Measurements from ENCODE around the gene RIPOR1. TPM values are rescaled to one million over a fixed set of nuclear protein-coding genes. Genes with fewer than 3 reads are reported as not detected.
"Not testable (repeated sequence)": the region's sequence is repeated elsewhere in the genome, so short reads cannot be mapped to it uniquely, and the experiment has no call there.

The RIPOR1 gene
- total RNA-seq, 1 experiment from 2014 or later, result 14.8 TPM

- Histone ChIP-seq H3K9me2 (replicated peaks; ENCODE audit: low read length) (no peaks in the 10 kb centered on the region), H3F3A (ENCODE audit: low read length, unreplicated experiment) (no peaks in the 10 kb centered on the region), H2AFZ (ENCODE audit: low read length) (peak overlapping the region; percentile 71), H3K4me2 (ENCODE audit: low read length) (peak overlapping the region; percentile 96), H3K4me3 (ENCODE audit: low read length) (peak overlapping the region; percentile 80), H3K36me3 (ENCODE audit: low read depth, low read length) (no peaks in the 10 kb centered on the region), H3K27me3 (ENCODE audit: low read length) (no peaks in the 10 kb centered on the region), H3K27ac (ENCODE audit: low read length) (peak overlapping the region; percentile 3; the same call in 1 of the 2 replicates), H3K9ac (ENCODE audit: low read length) (peak overlapping the region; percentile 84), H3K4me1 (ENCODE audit: insufficient read depth, low read length) (no peaks in the 10 kb centered on the region; the same call in 1 of the 2 replicates), H3K79me2 (ENCODE audit: low read length) (peaks cover 42% of the 10 kb centered on the region), H4K20me1 (ENCODE audit: low read length) (peaks cover 6% of the 10 kb centered on the region; the same call in 1 of the 2 replicates), H3K9me3 (ENCODE audit: low read length) (no peaks in the 10 kb centered on the region)
- POLR2A ChIA-PET (ENCODE audit: unreplicated experiment), result no interaction called here
- CTCF ChIA-PET, result interaction anchor here (1.4 kb wide), 1 partner anchor 9 kb away, joined by 3 read pairs; no protein-coding TSS in a partner anchor
- no TSS peak for BruUV-seq (replicated peaks)
- intact Hi-C loops (cut with micrococcal nuclease), result no loop called here
- ATAC-seq (peak; percentile 56), DNase-seq (peak; percentile 32)
- TF ChIP-seq EZH2 (IDR thresholded peaks at IDR 0.05; ENCODE audit: low read length, unreplicated experiment) (no peak), CTCF (conservative IDR thresholded peaks at IDR 0.05; ENCODE audit: low read depth, low read length) (no peak), EZH2phosphoT487 (IDR thresholded peaks at IDR 0.05; ENCODE audit: borderline replicate concordance, low read length) (no peak)
Observed at GRCh38 chr16:67530013-67530939, 1.6 kb downstream of the RIPOR1 start.

- H3F3A ChIP-seq (ENCODE audit: low read length, unreplicated experiment), result no peaks in the 10 kb centered on the region
- BruUV-seq (replicated peaks), result no TSS peak
- TF ChIP-seq EZH2phosphoT487 (IDR thresholded peaks at IDR 0.05; ENCODE audit: borderline replicate concordance, low read length) (no peak), EZH2 (IDR thresholded peaks at IDR 0.05; ENCODE audit: low read length, unreplicated experiment) (no peak)
- H2AFZ ChIP-seq (ENCODE audit: low read length), result no peak overlapping the region
- no peak overlapping the region for H3K9ac ChIP-seq (ENCODE audit: low read length)
- no peaks in the 10 kb centered on the region for H3K36me3 ChIP-seq (ENCODE audit: low read depth, low read length)
- no peaks in the 10 kb centered on the region; the same call in 1 of the 2 replicates for H3K4me1 ChIP-seq (ENCODE audit: insufficient read depth, low read length)
- H3K4me2 ChIP-seq (ENCODE audit: low read length), result no peak overlapping the region; the same call in 1 of the 2 replicates
- H3K27me3 ChIP-seq (ENCODE audit: low read length), result no peaks in the 10 kb centered on the region
- peaks cover 6% of the 10 kb centered on the region; the same call in 1 of the 2 replicates for H4K20me1 ChIP-seq (ENCODE audit: low read length)
- CTCF ChIA-PET, result no interaction called here
- H3K79me2 ChIP-seq (ENCODE audit: low read length), result peaks cover 42% of the 10 kb centered on the region
- DNase-seq, result no peak
- H3K4me3 ChIP-seq (ENCODE audit: low read length), result no peak overlapping the region
- no peaks in the 10 kb centered on the region for H3K9me2 ChIP-seq (replicated peaks; ENCODE audit: low read length)
- no peak overlapping the region for H3K27ac ChIP-seq (ENCODE audit: low read length)
- intact Hi-C loops (cut with micrococcal nuclease), result no loop called here
- H3K9me3 ChIP-seq (ENCODE audit: low read length), result no peaks in the 10 kb centered on the region
- ATAC-seq, result no peak
- POLR2A ChIA-PET (ENCODE audit: unreplicated experiment), result no interaction called here
Observed at GRCh38 chr16:67531247-67531646, 2.6 kb downstream of the RIPOR1 start.

- H3K4me3 ChIP-seq (ENCODE audit: low read length), result no peak overlapping the region
- H3F3A ChIP-seq (ENCODE audit: low read length, unreplicated experiment), result no peaks in the 10 kb centered on the region
- intact Hi-C loops (cut with micrococcal nuclease), result no loop called here
- H3K4me1 ChIP-seq (ENCODE audit: insufficient read depth, low read length), result no peaks in the 10 kb centered on the region; the same call in 1 of the 2 replicates
- DNase-seq (no peak), ATAC-seq (no peak)
- H3K79me2 ChIP-seq (ENCODE audit: low read length), result peaks cover 42% of the 10 kb centered on the region
- no peaks in the 10 kb centered on the region for H3K9me2 ChIP-seq (replicated peaks; ENCODE audit: low read length)
- H4K20me1 ChIP-seq (ENCODE audit: low read length), result peaks cover 6% of the 10 kb centered on the region; the same call in 1 of the 2 replicates
- H3K27ac ChIP-seq (ENCODE audit: low read length), result no peak overlapping the region
- H3K9ac ChIP-seq (ENCODE audit: low read length), result no peak overlapping the region
- no peaks in the 10 kb centered on the region for H3K36me3 ChIP-seq (ENCODE audit: low read depth, low read length)
- ChIA-PET POLR2A (ENCODE audit: unreplicated experiment) (interaction anchor here (0.6 kb wide), 1 partner anchor 274 kb away, joined by 3 read pairs; the partner anchor contains the start of gene TSNAXIP1), CTCF (no interaction called here)
- H3K27me3 ChIP-seq (ENCODE audit: low read length), result no peaks in the 10 kb centered on the region
- no peak overlapping the region for H3K4me2 ChIP-seq (ENCODE audit: low read length)
- H3K9me3 ChIP-seq (ENCODE audit: low read length), result no peaks in the 10 kb centered on the region
- H2AFZ ChIP-seq (ENCODE audit: low read length), result no peak overlapping the region
- no peak for TF ChIP-seq EZH2phosphoT487 (IDR thresholded peaks at IDR 0.05; ENCODE audit: borderline replicate concordance, low read length)
- no TSS peak for BruUV-seq (replicated peaks)
Observed at GRCh38 chr16:67533024-67533560, 4.5 kb downstream of the RIPOR1 start.

- H4K20me1 ChIP-seq (ENCODE audit: low read length); H3K36me3 ChIP-seq (ENCODE audit: low read depth, low read length); H3K9me3 ChIP-seq (ENCODE audit: low read length); H3K9ac ChIP-seq (ENCODE audit: low read length); H3K4me2 ChIP-seq (ENCODE audit: low read length); H3K9me2 ChIP-seq (replicated peaks; ENCODE audit: low read length); BruUV-seq (replicated peaks); ATAC-seq; DNase-seq; H3K4me1 ChIP-seq (ENCODE audit: insufficient read depth, low read length); H3K27me3 ChIP-seq (ENCODE audit: low read length); H3F3A ChIP-seq (ENCODE audit: low read length, unreplicated experiment); H3K4me3 ChIP-seq (ENCODE audit: low read length); H3K27ac ChIP-seq (ENCODE audit: low read length); intact Hi-C loops (cut with micrococcal nuclease); H2AFZ ChIP-seq (ENCODE audit: low read length); CTCF ChIA-PET: not testable (repeated sequence)
- H3K79me2 ChIP-seq (ENCODE audit: low read length), result peaks cover 42% of the 10 kb centered on the region
- POLR2A ChIA-PET (ENCODE audit: unreplicated experiment), result interaction anchor here (0.6 to 1.1 kb wide), 2 partner anchors 21 to 273 kb away, joined by 3 read pairs; partner anchors contain the start of gene TSNAXIP1
Observed at GRCh38 chr16:67533987-67534386, 5.4 kb downstream of the RIPOR1 start.

Data from PC-3 (cell line).